GM19240 (cell line): Measurements from ENCODE around the gene LRIG2.
"Not testable (repeated sequence)": the region's sequence is repeated elsewhere in the genome, so short reads cannot be mapped to it uniquely, and the experiment has no call there.

Experiments used
- DNase-seq: peaks from one replicate; pipeline ENCODE4 v3.0.0; 2011; ENCODE audit warnings: low spot score; ENCODE audit not compliant: insufficient read length

The LRIG2 gene

GRCh38 chr1:113158743-113159142, 85.7 kb downstream of the LRIG2 start:
- not testable (repeated sequence) for DNase-seq

GRCh38 chr1:113166473-113166872, 93.5 kb downstream of the LRIG2 start:
- no peak for DNase-seq

GRCh38 chr1:113168946-113169345, 95.9 kb downstream of the LRIG2 start:
- DNase-seq: no peak

GRCh38 chr1:113169591-113169990, 96.6 kb downstream of the LRIG2 start:
- DNase-seq: no peak

GRCh38 chr1:113170519-113170918, 97.5 kb downstream of the LRIG2 start:
- no peak for DNase-seq

- no peak for DNase-seq
These were observed 105.1 kb downstream of the LRIG2 start for GRCh38 chr1:113178106-113178505.

GRCh38 chr1:113178522-113178921, 105.5 kb downstream of the LRIG2 start:
- DNase-seq: no peak
